Ishikawa (cell line): ENCODE measurements around the gene MERTK.

Source experiments
- CEBPB ChIP-seq: IDR thresholded peaks from 2 replicates; pipeline ENCODE4 v1.6.1; 2012
- CREB1 ChIP-seq: IDR thresholded peaks from 2 replicates; pipeline ENCODE4 v1.6.1; 2012; ENCODE audit warnings: low read depth
- EGR1 ChIP-seq: IDR thresholded peaks from 2 replicates; pipeline ENCODE4 v1.6.1; 2012
- EP300 ChIP-seq: IDR thresholded peaks from 2 replicates; pipeline ENCODE4 v1.6.1; 2012; ENCODE audit warnings: borderline replicate concordance
- FOXM1 ChIP-seq: IDR thresholded peaks from 2 replicates; pipeline ENCODE4 v1.6.1; 2012; ENCODE audit warnings: low read depth, borderline replicate concordance
- NFIC ChIP-seq: IDR thresholded peaks from 2 replicates; pipeline ENCODE4 v1.6.1; 2012
- RAD21 ChIP-seq: IDR thresholded peaks from 2 replicates; pipeline ENCODE4 v1.6.1; 2012; ENCODE audit warnings: low read depth
- TAF1 ChIP-seq: IDR thresholded peaks from 2 replicates; pipeline ENCODE4 v1.6.1; 2012; ENCODE audit warnings: low read depth, mild to moderate bottlenecking
- TCF12 ChIP-seq: IDR thresholded peaks from 2 replicates; pipeline ENCODE4 v1.6.1; 2012; ENCODE audit warnings: low read depth
- TEAD4 ChIP-seq: IDR thresholded peaks from 2 replicates; pipeline ENCODE4 v1.6.1; 2012
- USF1 ChIP-seq: IDR thresholded peaks from 2 replicates; pipeline ENCODE4 v1.6.1; 2012
- YY1 ChIP-seq: IDR thresholded peaks from 2 replicates; pipeline ENCODE4 v1.6.1; 2012; ENCODE audit warnings: low read depth
- ZBTB7A ChIP-seq: IDR thresholded peaks from 2 replicates; pipeline ENCODE4 v1.6.1; 2012; ENCODE audit warnings: low read depth
- TF ChIP-seq, protein P1 (sequence below): IDR thresholded peaks from 2 replicates; pipeline ENCODE4 v1.6.1; 2012
- TF ChIP-seq, protein P2 (sequence below): IDR thresholded peaks from 2 replicates; pipeline ENCODE4 v1.6.1; 2012; ENCODE audit warnings: low read depth, mild to moderate bottlenecking

The MERTK gene

DNA sequence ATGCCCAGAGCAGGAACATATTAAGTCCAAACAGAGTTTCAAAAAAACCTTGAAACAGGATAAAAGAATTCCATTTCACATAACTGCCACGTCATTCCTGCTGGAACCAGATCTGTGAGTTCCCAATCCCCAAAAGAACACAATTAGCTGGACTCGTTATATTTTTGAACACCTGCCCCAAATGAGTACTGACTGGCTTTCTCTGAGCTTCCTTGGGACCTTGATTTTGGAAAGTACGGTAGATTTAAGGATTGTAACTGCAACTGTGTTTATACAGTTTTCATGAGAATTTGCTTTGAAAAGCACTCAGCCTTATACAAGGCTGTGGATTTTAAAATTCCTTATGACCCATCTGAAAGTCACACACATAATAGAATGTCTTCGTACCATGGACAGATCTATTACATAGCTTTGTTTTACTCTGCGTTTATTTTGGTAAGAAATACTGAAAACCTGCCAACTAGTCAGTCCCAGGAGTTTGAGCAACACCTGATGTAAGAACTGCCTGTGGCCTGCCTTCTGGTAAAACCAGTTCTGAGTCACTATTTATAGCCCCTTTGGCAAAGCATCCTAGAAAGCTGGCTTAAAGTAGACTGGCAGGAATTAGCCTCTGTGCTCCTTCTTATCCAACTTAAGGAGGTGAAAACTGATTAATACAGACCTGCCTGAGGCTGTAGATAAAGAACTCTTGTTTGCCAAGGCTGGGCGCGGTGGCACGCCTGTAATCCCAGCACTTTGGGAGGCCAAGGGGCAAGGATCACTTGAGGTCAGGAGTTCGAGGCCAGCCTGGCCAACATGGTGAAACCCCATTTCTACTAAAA lies 48.1 kb downstream of the MERTK start:
- TF ChIP-seq TCF12 (peak; percentile 88), EP300 (peak; percentile 62), ZBTB7A (no peak), FOXM1 (0 out of 2 replicates have a peak, but pooled peaks have one; percentile 24), EGR1 (no peak), CREB1 (no peak), CEBPB (peak; percentile 97), RAD21 (0 out of 2 replicates have a peak, but pooled peaks have one; percentile 17), USF1 (peak; percentile 28; the same call in 1 of the 2 replicates), YY1 (no peak), TAF1 (no peak), NFIC (peak; percentile 96), TEAD4 (peak; percentile 59; the same call in 1 of the 2 replicates)
- TF ChIP-seq, protein P1, sequence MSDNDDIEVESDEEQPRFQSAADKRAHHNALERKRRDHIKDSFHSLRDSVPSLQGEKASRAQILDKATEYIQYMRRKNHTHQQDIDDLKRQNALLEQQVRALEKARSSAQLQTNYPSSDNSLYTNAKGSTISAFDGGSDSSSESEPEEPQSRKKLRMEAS, result peak; percentile 25; the same call in 1 of the 2 replicates
- TF ChIP-seq, protein P2, sequence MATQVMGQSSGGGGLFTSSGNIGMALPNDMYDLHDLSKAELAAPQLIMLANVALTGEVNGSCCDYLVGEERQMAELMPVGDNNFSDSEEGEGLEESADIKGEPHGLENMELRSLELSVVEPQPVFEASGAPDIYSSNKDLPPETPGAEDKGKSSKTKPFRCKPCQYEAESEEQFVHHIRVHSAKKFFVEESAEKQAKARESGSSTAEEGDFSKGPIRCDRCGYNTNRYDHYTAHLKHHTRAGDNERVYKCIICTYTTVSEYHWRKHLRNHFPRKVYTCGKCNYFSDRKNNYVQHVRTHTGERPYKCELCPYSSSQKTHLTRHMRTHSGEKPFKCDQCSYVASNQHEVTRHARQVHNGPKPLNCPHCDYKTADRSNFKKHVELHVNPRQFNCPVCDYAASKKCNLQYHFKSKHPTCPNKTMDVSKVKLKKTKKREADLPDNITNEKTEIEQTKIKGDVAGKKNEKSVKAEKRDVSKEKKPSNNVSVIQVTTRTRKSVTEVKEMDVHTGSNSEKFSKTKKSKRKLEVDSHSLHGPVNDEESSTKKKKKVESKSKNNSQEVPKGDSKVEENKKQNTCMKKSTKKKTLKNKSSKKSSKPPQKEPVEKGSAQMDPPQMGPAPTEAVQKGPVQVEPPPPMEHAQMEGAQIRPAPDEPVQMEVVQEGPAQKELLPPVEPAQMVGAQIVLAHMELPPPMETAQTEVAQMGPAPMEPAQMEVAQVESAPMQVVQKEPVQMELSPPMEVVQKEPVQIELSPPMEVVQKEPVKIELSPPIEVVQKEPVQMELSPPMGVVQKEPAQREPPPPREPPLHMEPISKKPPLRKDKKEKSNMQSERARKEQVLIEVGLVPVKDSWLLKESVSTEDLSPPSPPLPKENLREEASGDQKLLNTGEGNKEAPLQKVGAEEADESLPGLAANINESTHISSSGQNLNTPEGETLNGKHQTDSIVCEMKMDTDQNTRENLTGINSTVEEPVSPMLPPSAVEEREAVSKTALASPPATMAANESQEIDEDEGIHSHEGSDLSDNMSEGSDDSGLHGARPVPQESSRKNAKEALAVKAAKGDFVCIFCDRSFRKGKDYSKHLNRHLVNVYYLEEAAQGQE, result peak; percentile 83

DNA sequence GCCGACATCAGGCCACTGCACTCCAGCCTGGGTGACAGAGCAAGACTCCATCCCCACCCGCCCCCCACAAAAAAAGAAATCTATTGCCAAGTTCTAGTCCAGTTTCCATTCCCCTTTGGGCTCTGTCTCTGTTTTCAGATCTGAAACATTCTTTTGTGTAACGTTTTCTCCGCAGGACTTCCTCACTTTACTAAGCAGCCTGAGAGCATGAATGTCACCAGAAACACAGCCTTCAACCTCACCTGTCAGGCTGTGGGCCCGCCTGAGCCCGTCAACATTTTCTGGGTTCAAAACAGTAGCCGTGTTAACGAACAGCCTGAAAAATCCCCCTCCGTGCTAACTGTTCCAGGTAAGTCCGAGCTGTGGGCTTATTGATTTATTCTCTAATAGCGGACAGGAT lies 48.8 kb downstream of the MERTK start:
- TF ChIP-seq RAD21 (no peak), ZBTB7A (no peak)

DNA sequence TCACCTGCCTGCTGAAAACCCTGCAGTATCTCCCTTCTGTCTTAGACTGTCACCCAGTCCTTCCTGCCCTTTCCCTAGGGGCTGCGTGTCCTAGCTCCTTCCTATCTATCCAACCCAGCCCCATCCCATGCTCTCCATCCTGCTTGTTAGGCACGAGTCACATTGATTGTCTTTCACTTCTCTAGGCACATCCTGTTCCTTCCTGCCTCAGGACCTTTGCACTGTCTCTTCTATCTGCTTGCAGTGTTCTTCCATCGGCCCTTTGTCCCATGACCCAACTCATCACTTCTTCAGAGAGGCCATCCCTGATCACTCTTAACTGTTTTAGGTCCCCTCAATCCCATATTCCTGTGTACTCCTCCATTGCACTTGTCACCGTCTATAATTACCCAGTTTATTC lies 50.4 kb downstream of the MERTK start:
- TF ChIP-seq CREB1 (no peak), TAF1 (no peak), USF1 (no peak), TCF12 (no peak), YY1 (no peak), ZBTB7A (no peak), FOXM1 (no peak), EP300 (no peak), EGR1 (no peak), NFIC (no peak), TEAD4 (no peak), CEBPB (no peak), RAD21 (no peak)
- TF ChIP-seq, protein P2, result no peak
- TF ChIP-seq, protein P1, result no peak

DNA sequence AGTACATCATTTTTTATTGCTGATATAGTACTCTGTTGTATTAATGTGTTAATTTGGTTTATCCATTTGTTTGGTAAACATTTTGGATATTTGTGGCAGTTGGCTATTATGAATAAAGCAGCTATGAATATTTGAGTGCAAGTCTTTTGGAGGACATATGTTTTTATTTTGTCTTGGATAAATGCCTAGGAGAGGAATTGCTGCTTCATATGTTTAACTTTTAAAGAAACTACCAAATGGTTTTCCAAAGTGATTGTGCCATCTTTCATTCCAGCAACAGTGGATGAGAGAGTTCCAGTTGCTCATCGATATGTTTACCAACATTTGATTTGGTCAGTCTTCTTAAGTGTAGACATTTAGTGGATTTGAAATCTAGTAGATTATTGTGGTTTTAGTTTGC lies 51.8 kb downstream of the MERTK start:
- TF ChIP-seq TCF12, result no peak
- TF ChIP-seq, protein P2, result no peak
- TF ChIP-seq ZBTB7A, result no peak
- no peak for TF ChIP-seq TAF1
- TF ChIP-seq FOXM1, result no peak
- no peak for TF ChIP-seq YY1
- no peak for TF ChIP-seq USF1
- TF ChIP-seq NFIC, result no peak
- TF ChIP-seq CEBPB, result no peak
- no peak for TF ChIP-seq EGR1
- TF ChIP-seq EP300, result no peak
- TF ChIP-seq, protein P1, result no peak
- no peak for TF ChIP-seq TEAD4
- TF ChIP-seq RAD21, result no peak
- no peak for TF ChIP-seq CREB1
